SJSA1 (cell line): ENCODE measurements around the gene HHIPL1. TPM values are rescaled to one million over a fixed set of nuclear protein-coding genes. Genes with fewer than 3 reads are reported as not detected.

ENCODE experiments used
- DNase-seq, 2 experiments: peaks; one replicate each; pipeline ENCODE4 v3.0.0-alpha.2; 2015 to 2020; ENCODE audit warnings: low spot score in 2 of 2, low read depth in 1 of 2
- H3K27ac ChIP-seq: fragments of 250-450 bp; sonication (Bioruptor Pico); 2 replicates; pipeline ENCODE4 v1.5.1; 2020; ENCODE audit warnings: mild to moderate bottlenecking, moderate library complexity
- H3K27me3 ChIP-seq: fragments of 250-450 bp; sonication (Bioruptor Pico); replicated peaks from 2 replicates; pipeline ENCODE4 v1.5.1; 2020; ENCODE audit warnings: mild to moderate bottlenecking, moderate library complexity
- H3K36me3 ChIP-seq: fragments of 250-450 bp; sonication (Bioruptor Pico); 2 replicates; pipeline ENCODE4 v1.5.1; 2020; ENCODE audit warnings: mild to moderate bottlenecking
- H3K4me1 ChIP-seq: fragments of 250-450 bp; sonication (Bioruptor Pico); replicated peaks from 2 replicates; pipeline ENCODE4 v1.6.1; 2021; ENCODE audit warnings: mild to moderate bottlenecking
- H3K4me3 ChIP-seq: fragments of 250-450 bp; sonication (Bioruptor Pico); 2 replicates; pipeline ENCODE4 v1.5.1; 2020; ENCODE audit warnings: mild to moderate bottlenecking
- H3K9me3 ChIP-seq: fragments of 250-450 bp; sonication (Bioruptor Pico); replicated peaks from 2 replicates; pipeline ENCODE4 v1.5.1; 2020; ENCODE audit warnings: mild to moderate bottlenecking
- total RNA-seq: library from RNA; depleted of rRNA; stranded (reverse); fragments of >200 nt; shearing (Covaris generic); gene quantifications from 2 replicates; pipeline ENCODE4 v1.2.3, GENCODE V29; 2014

The HHIPL1 gene
- total RNA-seq, 1 experiment from 2014 or later: 0.42 TPM

DNA sequence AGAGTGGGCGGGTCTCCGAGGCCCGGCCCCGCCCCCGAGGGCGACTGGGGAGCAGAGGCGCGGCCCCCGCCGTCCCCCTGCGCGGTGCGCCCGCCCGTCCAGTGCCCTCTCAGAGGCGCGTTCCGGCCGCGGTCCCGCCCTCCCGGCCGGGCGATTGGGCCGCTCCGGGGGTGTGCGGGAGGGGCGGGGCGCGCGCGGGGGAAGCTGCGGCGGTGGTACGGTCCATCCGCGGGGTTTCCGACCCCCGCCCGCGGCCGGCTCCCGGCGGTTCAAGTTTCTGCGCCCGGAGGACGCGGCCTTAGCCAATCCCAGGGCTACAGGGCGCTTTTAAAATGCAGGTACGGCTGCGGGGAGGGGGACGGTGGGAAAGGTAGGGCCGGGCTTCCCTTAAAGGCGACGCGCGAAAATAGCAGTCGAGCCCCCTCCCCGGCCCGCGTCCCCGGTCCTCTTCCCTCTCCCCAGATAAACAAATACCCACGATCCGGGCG, 40.6 kb upstream of the HHIPL1 start:
- Histone ChIP-seq H3K36me3 (peaks cover 26% of the 10 kb centered on the region), H3K27me3 (no peaks in the 10 kb centered on the region), H3K9me3 (0 out of 2 replicates have a peak, but pooled peaks cover 3% of the 10 kb centered on the region), H3K27ac (peak overlapping the region; percentile 82), H3K4me3 (peak overlapping the region; percentile 65), H3K4me1 (peaks cover 41% of the 10 kb centered on the region)
- DNase-seq: peak; percentile 85 to 93

DNA sequence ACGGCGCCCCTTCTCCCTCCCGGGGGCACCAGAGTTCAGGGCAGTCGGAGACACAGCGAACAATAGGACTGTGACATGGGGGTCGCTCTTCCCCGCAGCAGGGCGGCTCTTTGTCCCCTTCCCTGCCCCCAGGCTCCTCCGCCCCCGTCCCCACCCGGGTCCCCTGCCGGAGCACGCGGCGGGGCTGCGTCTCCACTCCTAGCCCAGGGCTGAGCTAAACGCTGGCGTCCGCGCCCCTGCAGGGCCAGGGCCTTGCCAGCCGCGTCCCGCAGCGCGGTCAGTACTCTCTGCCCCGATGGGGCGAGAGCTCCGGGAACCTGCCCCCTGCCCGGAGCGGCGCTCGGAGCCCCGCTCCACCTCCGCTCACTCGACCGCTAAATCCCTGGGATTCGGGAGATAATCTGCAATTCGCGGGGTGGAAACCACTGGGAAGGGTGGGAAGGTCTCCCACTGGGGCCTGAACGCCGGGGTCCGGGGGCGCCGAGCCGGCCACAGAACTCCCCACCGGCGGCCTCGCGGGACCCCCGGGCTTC, 40.1 kb upstream of the HHIPL1 start:
- no peak for DNase-seq
- H3K36me3 ChIP-seq: peaks cover 26% of the 10 kb centered on the region
- H3K27ac ChIP-seq: peak overlapping the region; percentile 82
- no peaks in the 10 kb centered on the region for H3K27me3 ChIP-seq
- peak overlapping the region; percentile 65 for H3K4me3 ChIP-seq
- H3K9me3 ChIP-seq: 0 out of 2 replicates have a peak, but pooled peaks cover 3% of the 10 kb centered on the region
- H3K4me1 ChIP-seq: peaks cover 39% of the 10 kb centered on the region

- 0 out of 2 replicates have a peak, but pooled peaks cover 3% of the 10 kb centered on the region for H3K9me3 ChIP-seq
- H3K27me3 ChIP-seq: no peaks in the 10 kb centered on the region
- peaks cover 21% of the 10 kb centered on the region for H3K36me3 ChIP-seq
- H3K27ac ChIP-seq: peak overlapping the region; percentile 82
- DNase-seq: peak; percentile 65 to 71
- peak overlapping the region; percentile 65 for H3K4me3 ChIP-seq
- H3K4me1 ChIP-seq: peaks cover 39% of the 10 kb centered on the region
Measured at GRCh38 chr14:99605299-99605961, 39.5 kb upstream of the HHIPL1 start.

DNA sequence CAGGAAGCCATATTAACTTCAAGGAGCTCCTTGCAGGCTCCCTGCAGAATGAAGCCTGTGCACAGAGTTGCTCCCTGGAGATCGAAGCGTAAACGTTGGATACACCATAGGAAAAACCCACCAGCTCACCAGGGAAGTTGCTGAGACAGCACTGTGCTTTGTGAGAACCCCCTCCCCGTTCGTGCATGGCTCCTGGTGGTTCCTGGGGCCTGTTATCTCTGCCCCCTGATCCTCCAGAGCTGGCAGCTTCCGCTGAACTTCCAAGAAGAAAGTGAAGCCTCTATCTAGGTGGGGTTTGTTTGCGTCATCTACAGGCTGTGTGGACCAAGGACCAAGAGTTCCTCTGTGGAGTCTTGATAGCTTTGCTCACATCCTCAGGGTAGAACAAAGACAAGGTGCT, 38.6 kb upstream of the HHIPL1 start:
- H3K27ac ChIP-seq: no peak overlapping the region
- H3K4me1 ChIP-seq: peaks cover 34% of the 10 kb centered on the region
- peaks cover 14% of the 10 kb centered on the region for H3K36me3 ChIP-seq
- no peak overlapping the region for H3K4me3 ChIP-seq
- no peak for DNase-seq
- H3K27me3 ChIP-seq: no peaks in the 10 kb centered on the region
- 0 out of 2 replicates have a peak, but pooled peaks cover 3% of the 10 kb centered on the region for H3K9me3 ChIP-seq

DNA sequence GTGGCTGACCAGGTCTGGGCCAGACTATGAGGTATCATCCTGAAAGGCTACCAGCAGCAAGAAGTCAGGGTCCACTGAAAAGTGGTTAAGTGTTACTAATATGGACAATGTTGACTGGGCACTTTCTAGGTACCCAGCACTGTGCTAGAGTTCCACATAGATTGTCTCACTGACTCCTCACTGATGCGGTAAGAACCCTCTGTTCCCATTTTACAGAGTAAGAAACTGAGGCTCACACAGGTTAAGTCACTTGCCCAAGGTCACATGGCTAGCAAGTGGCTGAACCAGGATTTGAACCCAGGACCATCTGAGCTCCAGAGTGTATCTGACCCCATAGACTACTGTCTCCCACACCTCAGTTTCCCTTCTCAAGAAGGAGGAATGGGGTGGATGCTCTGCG, 36.3 kb upstream of the HHIPL1 start:
- no peak for DNase-seq

DNA sequence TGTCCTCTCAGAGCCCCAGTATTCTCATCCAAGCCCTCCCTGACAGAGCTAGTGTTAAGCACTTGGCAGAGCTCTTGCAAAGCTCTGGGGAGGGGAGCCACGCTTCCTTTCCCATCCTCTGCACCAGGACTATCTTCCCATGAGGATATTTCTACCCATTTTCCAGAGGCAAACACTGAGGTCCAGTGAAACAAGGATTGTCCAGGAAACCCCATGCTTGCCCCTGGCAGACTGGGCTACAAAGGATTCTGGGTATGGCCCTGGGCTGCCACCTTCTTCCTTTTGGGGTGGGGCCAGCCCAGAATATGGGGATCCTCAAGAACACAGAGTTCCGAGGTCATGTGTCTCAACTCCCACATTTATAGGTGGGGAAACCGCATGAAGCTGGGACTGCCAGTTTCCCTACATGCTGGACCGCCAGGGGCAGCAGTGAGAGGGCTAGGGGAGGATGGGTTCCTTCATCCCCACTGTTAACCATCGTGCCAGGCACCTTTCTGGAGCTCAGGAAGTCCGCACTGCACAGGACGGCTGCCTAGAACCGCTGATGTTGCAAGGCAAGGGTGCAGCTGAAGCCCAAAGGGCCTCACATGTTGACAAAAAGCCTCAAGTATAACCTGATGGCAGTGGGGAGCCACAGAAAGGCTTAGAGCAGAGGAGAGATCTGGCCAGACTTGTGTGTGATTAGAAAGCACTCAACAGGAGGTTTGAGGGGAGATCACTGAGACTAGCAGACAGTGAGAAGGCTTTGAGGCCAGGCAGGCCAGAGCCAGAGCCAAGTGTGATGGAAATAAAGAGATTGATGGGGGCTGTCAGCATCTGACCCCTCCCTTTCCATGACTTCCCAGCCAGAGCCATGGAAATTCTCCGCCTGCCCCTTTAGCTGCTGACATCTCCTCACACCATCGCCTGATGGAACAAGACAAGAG, 35.4 kb upstream of the HHIPL1 start:
- Histone ChIP-seq H3K36me3 (no peaks in the 10 kb centered on the region), H3K4me1 (peaks cover 19% of the 10 kb centered on the region), H3K27ac (no peak overlapping the region), H3K9me3 (no peaks in the 10 kb centered on the region), H3K27me3 (no peaks in the 10 kb centered on the region), H3K4me3 (no peak overlapping the region)
- no peak for DNase-seq

More for the DNA sequence above, 36.3 kb upstream of the HHIPL1 start:
- H3K27me3 ChIP-seq: no peaks in the 10 kb centered on the region
- H3K36me3 ChIP-seq: 0 out of 2 replicates have a peak, but pooled peaks cover under 1% of the 10 kb centered on the region
- no peak overlapping the region for H3K4me3 ChIP-seq
- no peak overlapping the region for H3K27ac ChIP-seq
- peaks cover 20% of the 10 kb centered on the region for H3K4me1 ChIP-seq
- 0 out of 2 replicates have a peak, but pooled peaks cover 1% of the 10 kb centered on the region for H3K9me3 ChIP-seq

- H3K36me3 ChIP-seq: no peaks in the 10 kb centered on the region
- H3K4me1 ChIP-seq: peaks cover 6% of the 10 kb centered on the region; the same call in 1 of the 2 replicates
- no peaks in the 10 kb centered on the region for H3K27me3 ChIP-seq
- H3K4me3 ChIP-seq: no peak overlapping the region
- H3K9me3 ChIP-seq: no peaks in the 10 kb centered on the region
- DNase-seq: no peak
- no peak overlapping the region for H3K27ac ChIP-seq
Measured at GRCh38 chr14:99611646-99612045, 33.3 kb upstream of the HHIPL1 start.

DNA sequence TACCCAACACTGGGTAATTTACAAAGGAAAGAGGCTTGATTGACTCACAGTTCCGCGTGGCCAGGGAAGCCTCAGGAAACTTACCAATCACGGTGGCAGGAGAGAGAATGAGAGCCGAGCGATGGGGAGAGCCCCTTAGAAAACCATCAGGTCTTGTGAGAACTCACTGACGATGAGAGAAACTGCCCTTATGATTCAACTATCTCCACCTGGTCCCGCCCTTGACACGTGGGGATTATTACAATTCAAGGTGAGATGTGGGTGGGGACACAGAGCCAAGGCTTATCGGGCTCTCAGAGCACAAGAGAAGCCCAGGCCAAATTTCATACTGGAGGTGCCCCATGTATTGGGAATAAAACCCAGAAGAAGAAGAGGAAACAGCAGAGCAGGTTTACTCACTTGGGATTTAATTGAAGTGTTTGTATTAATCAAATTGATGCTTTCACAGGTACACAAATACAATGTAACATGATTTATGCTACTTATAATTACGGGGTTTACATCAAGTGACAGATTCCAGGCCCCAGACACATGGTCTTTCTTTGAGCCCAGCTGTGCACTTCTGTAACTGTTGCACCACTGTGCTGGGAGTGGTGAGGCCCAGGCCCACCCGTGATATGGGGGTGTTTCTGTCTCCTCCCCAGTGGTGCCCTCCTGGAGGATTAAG, 32.7 kb upstream of the HHIPL1 start:
- H3K4me1 ChIP-seq: peaks cover 6% of the 10 kb centered on the region; the same call in 1 of the 2 replicates
- no peaks in the 10 kb centered on the region for H3K36me3 ChIP-seq
- no peaks in the 10 kb centered on the region for H3K9me3 ChIP-seq
- no peak for DNase-seq
- no peaks in the 10 kb centered on the region for H3K27me3 ChIP-seq
- H3K4me3 ChIP-seq: no peak overlapping the region
- H3K27ac ChIP-seq: no peak overlapping the region

DNA sequence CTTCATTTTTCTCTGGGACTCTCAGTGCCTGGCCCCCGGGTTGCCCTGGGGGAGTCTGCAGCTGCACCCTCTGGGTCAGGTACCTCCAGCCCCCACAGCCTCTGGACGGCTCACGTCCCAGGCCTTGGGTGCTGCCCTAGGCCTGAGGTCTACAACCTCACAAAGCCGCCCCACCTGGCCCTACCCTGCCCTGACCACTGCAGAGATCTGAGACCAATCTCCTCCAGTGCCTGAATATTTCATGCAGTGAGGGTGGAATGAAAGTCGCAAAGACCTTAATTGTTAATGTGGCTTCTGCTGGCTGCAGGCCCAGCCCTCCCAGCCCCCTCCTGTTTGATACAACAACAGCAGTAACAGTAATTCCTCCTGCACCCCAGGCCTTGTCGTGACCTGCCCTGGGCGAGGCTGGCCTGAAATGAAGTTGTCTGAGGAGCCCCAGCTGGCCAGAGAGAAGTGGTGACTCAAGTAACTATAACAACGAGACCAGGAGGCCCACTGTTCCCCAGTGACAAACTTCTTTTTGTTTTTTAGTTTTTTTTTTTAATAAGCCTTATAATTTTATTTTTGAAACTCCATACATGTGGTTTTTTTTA, 32.1 kb upstream of the HHIPL1 start:
- no peak for DNase-seq
- Histone ChIP-seq H3K9me3 (no peaks in the 10 kb centered on the region), H3K4me3 (no peak overlapping the region), H3K27me3 (no peaks in the 10 kb centered on the region), H3K27ac (no peak overlapping the region), H3K36me3 (no peaks in the 10 kb centered on the region), H3K4me1 (peaks cover 6% of the 10 kb centered on the region; the same call in 1 of the 2 replicates)

DNA sequence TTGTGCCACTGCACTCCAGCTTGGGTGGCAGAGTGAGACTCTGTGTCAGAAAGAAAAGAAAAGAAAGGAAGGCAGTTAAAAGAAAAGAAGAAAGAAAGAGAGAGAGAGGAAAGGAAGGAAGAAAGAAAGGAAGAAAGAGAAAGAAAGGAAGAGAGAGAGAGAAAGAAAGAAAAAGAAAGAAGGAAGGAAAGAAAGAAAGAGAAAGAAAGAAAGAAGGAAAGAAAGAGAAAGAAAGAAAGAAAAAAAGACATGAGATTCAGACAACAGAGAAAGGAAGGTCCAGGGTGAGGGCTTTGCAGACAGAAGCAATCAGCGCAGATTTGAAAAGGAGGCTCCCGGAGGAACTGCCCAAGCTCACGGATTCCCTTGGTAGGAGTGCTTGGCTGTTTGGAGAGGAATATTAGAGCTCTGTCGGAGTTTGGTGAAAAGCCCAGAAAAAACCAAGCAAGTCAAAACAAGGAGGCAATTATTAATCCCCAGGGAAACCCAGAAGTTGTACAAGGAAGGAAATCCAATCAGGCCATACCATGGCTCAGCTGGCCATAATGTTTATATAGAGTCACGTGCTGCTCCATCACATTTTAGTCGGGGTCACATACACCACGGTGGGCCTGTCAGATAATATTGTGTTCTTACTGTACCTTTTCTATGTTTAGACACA, 29.3 kb upstream of the HHIPL1 start:
- no peak for DNase-seq
- Histone ChIP-seq H3K36me3 (no peaks in the 10 kb centered on the region), H3K27me3 (no peaks in the 10 kb centered on the region), H3K9me3 (no peaks in the 10 kb centered on the region), H3K27ac (no peak overlapping the region), H3K4me1 (peaks cover 16% of the 10 kb centered on the region), H3K4me3 (no peak overlapping the region)

- H3K4me1 ChIP-seq: peaks cover 18% of the 10 kb centered on the region
- H3K27me3 ChIP-seq: no peaks in the 10 kb centered on the region
- no peak for DNase-seq
- H3K9me3 ChIP-seq: no peaks in the 10 kb centered on the region
- no peak overlapping the region for H3K4me3 ChIP-seq
- H3K36me3 ChIP-seq: no peaks in the 10 kb centered on the region
- no peak overlapping the region for H3K27ac ChIP-seq
Measured at GRCh38 chr14:99616832-99617800, 27.8 kb upstream of the HHIPL1 start.
